H1 (cell line): ENCODE results near the gene DNTTIP2. TPM values are rescaled to one million over a fixed set of nuclear protein-coding genes. Genes with fewer than 3 reads are reported as not detected.

ENCODE experiments used
- CTCF ChIA-PET: fragments of 300-600 bp; sonication (Branson Sonifier 250); formaldehyde crosslinking; loops from one replicate; lab custom pipeline; 2021; ENCODE audit not compliant: partially characterized antibody; lab: Charles Lee
- POLR2A ChIA-PET: fragments of 300-600 bp; sonication (Branson Sonifier 250); formaldehyde crosslinking; loops from one replicate; lab custom pipeline; 2021; ENCODE audit warnings: inconsistent platforms; ENCODE audit not compliant: partially characterized antibody; lab: Charles Lee
- DNase-seq, 2 experiments: peaks; one replicate each; pipeline versions ENCODE4 v3.0.0 to v3.0.0-alpha.2; 2010 to 2022; ENCODE audit warnings: low spot score in 2 of 2, low read depth in 1 of 2, mixed read lengths in 1 of 2
- FAIRE-seq: peaks from 2 replicates; lab custom pipeline; 2011; peaks lifted over from hg19 to GRCh38; lab: Jason Lieb, UNC
- H2AFZ ChIP-seq: 2 replicates; pipeline ENCODE4 v1.8.1; 2012; ENCODE audit warnings: low read length, inconsistent platforms
- H2AK5ac ChIP-seq: 2 replicates; pipeline ENCODE4 v1.6.1; 2013; ENCODE audit warnings: low read depth, low read length
- H2BK120ac ChIP-seq: replicated peaks from 2 replicates; pipeline ENCODE3; 2013; ENCODE audit warnings: low read depth, low read length, inconsistent platforms
- H2BK12ac ChIP-seq: 2 replicates; pipeline ENCODE4 v1.6.1; 2013; ENCODE audit warnings: low read depth, low read length
- H2BK15ac ChIP-seq: 2 replicates; pipeline ENCODE4 v1.6.1; 2013; ENCODE audit warnings: low read length
- H2BK20ac ChIP-seq: 2 replicates; pipeline ENCODE4 v1.6.1; 2013; ENCODE audit warnings: low read length
- H2BK5ac ChIP-seq: 2 replicates; pipeline ENCODE4 v1.6.1; 2013; ENCODE audit warnings: low read depth, low read length
- H3K14ac ChIP-seq: 2 replicates; pipeline ENCODE4 v1.6.1; 2013; ENCODE audit warnings: inconsistent platforms; ENCODE audit not compliant: insufficient read length
- H3K18ac ChIP-seq: 2 replicates; pipeline ENCODE4 v1.6.1; 2013; ENCODE audit warnings: low read length; ENCODE audit errors: extremely low read depth
- H3K23ac ChIP-seq: 2 replicates; pipeline ENCODE4 v1.6.1; 2013; ENCODE audit warnings: inconsistent platforms; ENCODE audit not compliant: insufficient read length
- H3K23me2 ChIP-seq: 2 replicates; pipeline ENCODE4 v1.6.1; 2013; ENCODE audit warnings: low read depth, low read length
- H3K27ac ChIP-seq: 2 replicates; pipeline ENCODE4 v1.6.1; 2011; ENCODE audit warnings: low read depth, low read length, inconsistent platforms
- H3K27me3 ChIP-seq, 4 experiments: replicated peaks in 1 of 4; 1 replicate in 1 of 4; 2 replicates in 3 of 4; pipeline versions ENCODE4 v1.6.1 to v1.8.1; 2011 to 2013; ENCODE audit warnings: low read length in 3 of 4, mild to moderate bottlenecking in 3 of 4, inconsistent platforms in 2 of 4, mixed read lengths in 2 of 4, moderate library complexity in 1 of 4; ENCODE audit not compliant: control insufficient read depth in 3 of 4, insufficient read depth in 3 of 4; ENCODE audit errors: extremely low read depth in 1 of 4
- H3K36me3 ChIP-seq, 4 experiments: 2 replicates each; pipeline versions ENCODE4 v1.6.1 to v1.8.1; 2011 to 2013; ENCODE audit warnings: mild to moderate bottlenecking in 4 of 4, low read length in 3 of 4, moderate library complexity in 2 of 4, control low read depth in 1 of 4, inconsistent platforms in 1 of 4; ENCODE audit not compliant: insufficient read depth in 4 of 4, control insufficient read depth in 2 of 4
- H3K4ac ChIP-seq: replicated peaks from 2 replicates; pipeline ENCODE3; 2013; ENCODE audit warnings: low read length, low read depth, mixed read lengths, inconsistent platforms; ENCODE audit not compliant: insufficient read length
- H3K4me1 ChIP-seq, 4 experiments: replicated peaks in 1 of 4; 1 replicate in 1 of 4; 2 replicates in 3 of 4; pipeline versions ENCODE4 v1.6.1 to v1.8.1; 2011 to 2013; ENCODE audit warnings: low read length in 3 of 4, inconsistent platforms in 2 of 4, mixed read lengths in 1 of 4; ENCODE audit not compliant: insufficient read depth in 4 of 4, control insufficient read depth in 3 of 4
- H3K4me2 ChIP-seq, 2 experiments: 2 replicates each; pipeline versions ENCODE4 v1.6.1 to v1.8.1; 2011 to 2013; ENCODE audit warnings: low read depth in 2 of 2, low read length in 2 of 2, control low read depth in 1 of 2, inconsistent platforms in 1 of 2, mild to moderate bottlenecking in 1 of 2; ENCODE audit not compliant: insufficient read depth in 1 of 2
- H3K4me3 ChIP-seq, 4 experiments: fragments of 200-600, 300-600 bp in 1 of 4; sonication (generic), shearing (Covaris generic), sonication (Bioruptor Twin) in 1 of 4; 2 replicates each; pipeline versions ENCODE4 v1.5.1 to v1.8.1; 2011 to 2016; ENCODE audit warnings: low read length in 4 of 4, low read depth in 3 of 4, control low read depth in 2 of 4, inconsistent platforms in 2 of 4, mild to moderate bottlenecking in 2 of 4, mixed read lengths in 1 of 4, moderate library complexity in 1 of 4; ENCODE audit not compliant: insufficient read depth in 2 of 4; ENCODE audit errors: extremely low read depth in 1 of 4
- H3K56ac ChIP-seq: replicated peaks from 2 replicates; pipeline ENCODE3; 2013; ENCODE audit warnings: low read depth, mild to moderate bottlenecking, mixed read lengths, low read length, inconsistent platforms; ENCODE audit not compliant: insufficient read length
- H3K79me1 ChIP-seq: 2 replicates; pipeline ENCODE4 v1.6.1; 2013; ENCODE audit warnings: low read depth, low read length, control low read depth
- H3K79me2 ChIP-seq, 2 experiments: 2 replicates each; pipeline versions ENCODE4 v1.6.1 to v1.8.1; 2012 to 2013; ENCODE audit warnings: low read length in 2 of 2, mild to moderate bottlenecking in 2 of 2, inconsistent platforms in 1 of 2; ENCODE audit not compliant: insufficient read depth in 2 of 2, control insufficient read depth in 1 of 2
- H3K9ac ChIP-seq, 4 experiments: replicated peaks in 1 of 4; 1 replicate in 1 of 4; 2 replicates in 3 of 4; pipeline versions ENCODE4 v1.6.1 to v1.8.1; 2011 to 2013; ENCODE audit warnings: low read depth in 3 of 4, low read length in 3 of 4, control low read depth in 2 of 4, mild to moderate bottlenecking in 2 of 4, moderate library complexity in 2 of 4, inconsistent platforms in 1 of 4; ENCODE audit errors: extremely low read depth in 1 of 4
- H3K9me3 ChIP-seq, 2 experiments: 2 replicates each; pipeline versions ENCODE4 v1.6.1 to v1.8.1; 2012 to 2013; ENCODE audit warnings: mild to moderate bottlenecking in 2 of 2, moderate library complexity in 2 of 2, control low read depth in 1 of 2, inconsistent platforms in 1 of 2, low read depth in 1 of 2, low read length in 1 of 2, mixed read lengths in 1 of 2; ENCODE audit not compliant: insufficient read depth in 2 of 2
- H4K20me1 ChIP-seq, 2 experiments: replicated peaks in 1 of 2; 2 replicates each; pipeline versions ENCODE3 to v1.8.1; 2011 to 2013; ENCODE audit warnings: inconsistent platforms in 2 of 2, low read length in 2 of 2, mild to moderate bottlenecking in 1 of 2; ENCODE audit not compliant: insufficient read depth in 2 of 2, control insufficient read depth in 1 of 2
- H4K5ac ChIP-seq: 2 replicates; pipeline ENCODE4 v1.6.1; 2013; ENCODE audit warnings: low read length, low read depth, mixed read lengths, inconsistent platforms; ENCODE audit not compliant: insufficient read length
- H4K8ac ChIP-seq: 2 replicates; pipeline ENCODE4 v1.8.0; 2013; ENCODE audit warnings: mild to moderate bottlenecking, moderate library complexity, low read length, inconsistent platforms; ENCODE audit not compliant: insufficient read depth; ENCODE audit errors: extremely low read depth
- H4K91ac ChIP-seq: replicated peaks from 2 replicates; pipeline ENCODE3; 2013; ENCODE audit warnings: low read length, mixed read lengths, inconsistent platforms; ENCODE audit not compliant: insufficient read length
- BCL11A ChIP-seq, 2 experiments: IDR thresholded peaks; one replicate each; pipeline ENCODE4 v1.6.1; 2011; ENCODE audit warnings: low read depth in 2 of 2, low read length in 2 of 2, mild to moderate bottlenecking in 2 of 2
- CHD1 ChIP-seq: IDR thresholded peaks from 2 replicates; pipeline ENCODE4 v1.6.1; 2012; ENCODE audit warnings: low read depth, low read length, improper control_type of control experiment
- CTBP2 ChIP-seq: IDR thresholded peaks from 2 replicates; pipeline ENCODE4 v1.7.0; 2011; ENCODE audit warnings: borderline replicate concordance, mild to moderate bottlenecking, moderate library complexity, mixed read lengths, low read length; ENCODE audit not compliant: insufficient read depth, insufficient read length
- GABPA ChIP-seq: IDR thresholded peaks from 2 replicates; pipeline ENCODE4 v1.6.1; 2011; ENCODE audit warnings: mild to moderate bottlenecking, low read length, moderate library complexity, borderline replicate concordance; ENCODE audit not compliant: insufficient read depth
- HDAC6 ChIP-seq: IDR thresholded peaks from one replicate; pipeline ENCODE4 v1.7.1; 2012; ENCODE audit warnings: low read depth, mild to moderate bottlenecking, inconsistent platforms, low read length, moderate library complexity
- PHF8 ChIP-seq: fragments of 200-600 bp; sonication (generic); conservative IDR thresholded peaks from 2 replicates; pipeline ENCODE4 v1.7.1; 2012; ENCODE audit warnings: low read depth, mild to moderate bottlenecking, inconsistent platforms, low read length, moderate library complexity
- WGBS, 2 experiments: shearing (Covaris generic) in 1 of 2; methylation state at CpG; one replicate each; pipeline versions ENCODE4 v1.1.6 to v1.1.7; 2013 to 2015; ENCODE audit warnings: low lambda C conversion rate in 2 of 2, mixed read lengths in 2 of 2, inconsistent platforms in 1 of 2, low coverage in 1 of 2, missing lambda C conversion rate in 1 of 2; ENCODE audit not compliant: insufficient replicate concordance in 2 of 2, insufficient coverage in 1 of 2, insufficient read length in 1 of 2; ENCODE audit errors: extremely low coverage in 1 of 2, missing lambda C conversion rate in 1 of 2; 5-methylcytosine and 5-hydroxymethylcytosine counted together
- polyA plus RNA-seq, 7 experiments: library from polyadenylated mRNA; depleted of rRNA in 3 of 7; stranded (reverse) in 5 of 7; unstranded in 2 of 7; fragments of >200 nt in 5 of 7; fragments of 200-250 nt in 2 of 7; gene quantifications; 1 replicate in 5 of 7; 2 replicates in 1 of 7; 4 replicates in 1 of 7; pipeline versions ENCODE4 v1.2.1 to v1.2.3, GENCODE V29; 2011 to 2013; ENCODE audit warnings: missing spikeins in 2 of 7, mixed read lengths in 2 of 7
- total RNA-seq: library from RNA; stranded (reverse); fragmentation: NEBNext Ultra II Directional; extraction: Animal tissue kit (Norgen Biotek cat#: 25700); gene quantifications from 2 replicates; pipeline ENCODE4 v1.2.1, GENCODE V29; 2021

DNTTIP2 gene
- total and polyA plus RNA-seq, 2 of the 8 experiments (the other 6 are each of a cell fraction or from before 2014, with no cell fraction given): 6.3 to 80.4 TPM

GRCh38 chr1:93817819-93818569, 61.0 kb downstream of the DNTTIP2 start:
- no peak overlapping the region for H3K23ac ChIP-seq
- DNase-seq: no peak
- no peaks in the 10 kb centered on the region for H3K27me3 ChIP-seq
- H2BK15ac ChIP-seq: no peak overlapping the region; the same call in 1 of the 2 replicates
- no peak overlapping the region for H2AFZ ChIP-seq
- WGBS, 2 experiments: 88% methylated on average over 12 of the region's 12 CpGs; no CpG with 5 or more reads in 1 of the 2 experiments
- no peaks in the 10 kb centered on the region for H3K23me2 ChIP-seq
- FAIRE-seq: no peak
- 0 out of 2 replicates have a peak overlapping the region, but pooled peaks have one; percentile 3 for H2AK5ac ChIP-seq
- no peaks in the 10 kb centered on the region for H3K79me1 ChIP-seq
- TF ChIP-seq CTBP2 (no peak), HDAC6 (no peak), CHD1 (no peak), PHF8 (no peak), GABPA (no peak), BCL11A (IDR thresholded peaks at IDR 0.05; ENCODE audit: low read depth in 2 of 2, low read length in 2 of 2) (no peak)
- no peaks in the 10 kb centered on the region for H3K36me3 ChIP-seq
- H3K14ac ChIP-seq: no peak overlapping the region
- CTCF ChIA-PET: interaction anchor here (0.6 to 21.7 kb wide), 11 partner anchors 9 to 382 kb away, joined by 3 to 620 read pairs (median 7); no protein-coding TSS in a partner anchor
- H3K79me2 ChIP-seq: no peaks in the 10 kb centered on the region
- H4K5ac ChIP-seq: no peak overlapping the region
- no peak overlapping the region; a peak in 2 of 7 replicates for H3K9ac ChIP-seq
- peak overlapping the region; percentile 67 for H4K91ac ChIP-seq
- no peak overlapping the region for H4K8ac ChIP-seq
- H2BK20ac ChIP-seq: peak overlapping the region; percentile 36; the same call in 1 of the 2 replicates
- H2BK120ac ChIP-seq: no peak overlapping the region
- no peak overlapping the region for H3K27ac ChIP-seq
- H2BK12ac ChIP-seq: peak overlapping the region; percentile 18; the same call in 1 of the 2 replicates
- peaks cover 9 to 31% (median 16%) of the 10 kb centered on the region in 4 experiments for H3K4me1 ChIP-seq
- no peak overlapping the region for H3K4ac ChIP-seq
- H4K20me1 ChIP-seq: no peaks in the 10 kb centered on the region
- H3K56ac ChIP-seq: no peak overlapping the region
- no peaks in the 10 kb centered on the region for H3K9me3 ChIP-seq
- POLR2A ChIA-PET: interaction anchor here (1.0 to 2.0 kb wide), 3 partner anchors 9 to 200 kb away, joined by 3 to 6 read pairs (median 4); no protein-coding TSS in a partner anchor
- no peak overlapping the region for H3K4me2 ChIP-seq
- no peak overlapping the region for H3K18ac ChIP-seq
- H3K4me3 ChIP-seq: no peak overlapping the region
- peak overlapping the region; percentile 45; the same call in 1 of the 2 replicates for H2BK5ac ChIP-seq
